Hypothalamus (tissue), 51 donors: Measurements from ENCODE around the gene KAT14.
"Not testable (repeated sequence)": the region's sequence is repeated elsewhere in the genome, so short reads cannot be mapped to it uniquely, and the experiment has no call there.

Experiments
- DNase-seq, 51 donors: peaks; one replicate each; lab custom pipeline; 2025; lab: John Stamatoyannopoulos, UW

KAT14 gene

GRCh38 chr20:18218280-18218679 is 80.6 kb downstream of the KAT14 start:
- DNase-seq, result no peak

GRCh38 chr20:18223409-18223808 is 85.7 kb downstream of the KAT14 start:
- DNase-seq, result no peak

GRCh38 chr20:18224968-18225568 is 87.4 kb downstream of the KAT14 start:
- DNase-seq, result peak in 29 of 51 donors; percentile 2 to 68 (median 19)

- DNase-seq, result peak in 1 of 51 donors; percentile 27
Observed at GRCh38 chr20:18225632-18226031, 88.0 kb downstream of the KAT14 start.

GRCh38 chr20:18226741-18227140 is 89.1 kb downstream of the KAT14 start:
- not testable (repeated sequence) for DNase-seq

- no peak for DNase-seq
Observed at GRCh38 chr20:18233408-18233943, 95.8 kb downstream of the KAT14 start.
